ENCODE measurements around the gene PLEKHA4. TPM values are rescaled to one million over a fixed set of nuclear protein-coding genes. Genes with fewer than 3 reads are reported as not detected.
"Not testable (repeated sequence)": the region's sequence is repeated elsewhere in the genome, so short reads cannot be mapped to it uniquely, and the experiment has no call there.

The PLEKHA4 gene
- 18.9 TPM for total RNA-seq

GRCh38 chr19:48868114-48868886 lies at the start of gene PLEKHA4:
Gene PLEKHA4 (minus strand): TSS chr19:48868617. CDS start chr19:48867620, 997 bp downstream.
- peak; percentile 44 for DNase-seq (ENCODE audit: low spot score)

- DNase-seq (ENCODE audit: low spot score): no peak
These were observed 49.7 kb upstream of the PLEKHA4 start for GRCh38 chr19:48918071-48918470.

GRCh38 chr19:48915757-48916156 lies 47.3 kb upstream of the PLEKHA4 start:
- no peak for DNase-seq (ENCODE audit: low spot score)

- DNase-seq (ENCODE audit: low spot score): no peak
These were observed 45.8 kb upstream of the PLEKHA4 start for GRCh38 chr19:48914181-48914580.

GRCh38 chr19:48913114-48913889 lies 44.9 kb upstream of the PLEKHA4 start:
- no peak for DNase-seq (ENCODE audit: low spot score)

GRCh38 chr19:48910803-48911202 lies 42.4 kb upstream of the PLEKHA4 start:
- DNase-seq (ENCODE audit: low spot score): no peak

GRCh38 chr19:48909424-48910077 lies 41.1 kb upstream of the PLEKHA4 start:
- not testable (repeated sequence) for DNase-seq (ENCODE audit: low spot score)

- peak; percentile 20 for DNase-seq (ENCODE audit: low spot score)
These were observed 39.3 kb upstream of the PLEKHA4 start for GRCh38 chr19:48907671-48908070.

GRCh38 chr19:48906324-48906723 lies 37.9 kb upstream of the PLEKHA4 start:
- no peak for DNase-seq (ENCODE audit: low spot score)

GRCh38 chr19:48905664-48906063 lies 37.2 kb upstream of the PLEKHA4 start:
- DNase-seq (ENCODE audit: low spot score): no peak

GRCh38 chr19:48903788-48904187 lies 35.4 kb upstream of the PLEKHA4 start:
- DNase-seq (ENCODE audit: low spot score): not testable (repeated sequence)

GRCh38 chr19:48902291-48902690 lies 33.9 kb upstream of the PLEKHA4 start:
- DNase-seq (ENCODE audit: low spot score): not testable (repeated sequence)

GRCh38 chr19:48900477-48901406 lies 32.3 kb upstream of the PLEKHA4 start:
- DNase-seq (ENCODE audit: low spot score): no peak

- DNase-seq (ENCODE audit: low spot score): peak; percentile 99
These were observed 31.5 kb upstream of the PLEKHA4 start, which contains the start of gene NUCB1 for GRCh38 chr19:48899781-48900476. Gene NUCB1 (plus strand): TSS chr19:48900312. CDS start chr19:48900797, 485 bp downstream.

- not testable (repeated sequence) for DNase-seq (ENCODE audit: low spot score)
These were observed 31.0 kb upstream of the PLEKHA4 start for GRCh38 chr19:48899386-48899749.

GRCh38 chr19:48897181-48897580 lies 28.8 kb upstream of the PLEKHA4 start:
- no peak for DNase-seq (ENCODE audit: low spot score)

- no peak for DNase-seq (ENCODE audit: low spot score)
These were observed 27.8 kb upstream of the PLEKHA4 start for GRCh38 chr19:48896191-48896720.

GRCh38 chr19:48895226-48895625 lies 26.8 kb upstream of the PLEKHA4 start:
- DNase-seq (ENCODE audit: low spot score): no peak

GRCh38 chr19:48890551-48890950 lies 22.1 kb upstream of the PLEKHA4 start:
- no peak for DNase-seq (ENCODE audit: low spot score)

GRCh38 chr19:48889496-48889895 lies 21.1 kb upstream of the PLEKHA4 start:
- not testable (repeated sequence) for DNase-seq (ENCODE audit: low spot score)

Data from mucosa of gallbladder (tissue), 1 donor.